H9 (cell line): ENCODE measurements around the gene DCLRE1C. TPM values are rescaled to one million over a fixed set of nuclear protein-coding genes. Genes with fewer than 3 reads are reported as not detected.

Experiments
- DNase-seq: peaks from one replicate; pipeline ENCODE4 v3.0.0-alpha.2; 2017
- H2AFZ ChIP-seq: one replicate; pipeline ENCODE4 v1.6.1; 2013; ENCODE audit warnings: mild to moderate bottlenecking, low read length, control low read depth, moderate library complexity
- H2AK5ac ChIP-seq: 2 replicates; pipeline ENCODE4 v1.6.1; 2013; ENCODE audit warnings: low read length, control low read depth, mixed read lengths; ENCODE audit not compliant: insufficient read length
- H2BK120ac ChIP-seq: one replicate; pipeline ENCODE4 v1.6.1; 2013; ENCODE audit warnings: low read depth, mild to moderate bottlenecking, low read length, control low read depth, inconsistent platforms; ENCODE audit not compliant: poor library complexity, severe bottlenecking
- H2BK12ac ChIP-seq: 2 replicates; pipeline ENCODE4 v1.6.1; 2013; ENCODE audit warnings: low read length, control low read depth, mixed read lengths, low read depth; ENCODE audit not compliant: insufficient read length
- H2BK15ac ChIP-seq: 2 replicates; pipeline ENCODE4 v1.6.1; 2013; ENCODE audit warnings: low read depth, low read length, control low read depth
- H2BK20ac ChIP-seq: one replicate; pipeline ENCODE4 v1.6.1; 2013; ENCODE audit warnings: low read depth, mild to moderate bottlenecking, low read length, control low read depth, inconsistent platforms; ENCODE audit not compliant: poor library complexity, severe bottlenecking
- H2BK5ac ChIP-seq: 2 replicates; pipeline ENCODE4 v1.6.1; 2013; ENCODE audit warnings: low read length, control low read depth, mixed read lengths; ENCODE audit not compliant: insufficient read length
- H3K14ac ChIP-seq: 2 replicates; pipeline ENCODE4 v1.6.1; 2013; ENCODE audit warnings: low read length, control low read depth; ENCODE audit not compliant: insufficient read depth
- H3K18ac ChIP-seq: 2 replicates; pipeline ENCODE4 v1.6.1; 2013; ENCODE audit warnings: low read depth, mild to moderate bottlenecking, mixed read lengths, low read length, control low read depth; ENCODE audit not compliant: insufficient read length
- H3K23ac ChIP-seq: 2 replicates; pipeline ENCODE4 v1.6.1; 2013; ENCODE audit warnings: low read length, control low read depth, mixed read lengths, low read depth; ENCODE audit not compliant: insufficient read length
- H3K23me2 ChIP-seq: 2 replicates; pipeline ENCODE4 v1.6.1; 2013; ENCODE audit warnings: low read depth, mild to moderate bottlenecking, mixed read lengths, low read length, control low read depth; ENCODE audit not compliant: insufficient read length, poor library complexity, severe bottlenecking
- H3K27ac ChIP-seq: 2 replicates; pipeline ENCODE4 v1.5.1; 2013; ENCODE audit warnings: low read length, control low read depth, mixed read lengths, low read depth; ENCODE audit not compliant: insufficient read length
- H3K27me3 ChIP-seq: 2 replicates; pipeline ENCODE4 v1.6.1; 2013; ENCODE audit warnings: low read length, control low read depth, inconsistent platforms; ENCODE audit not compliant: insufficient read depth
- H3K4ac ChIP-seq: 2 replicates; pipeline ENCODE4 v1.6.1; 2013; ENCODE audit warnings: low read depth, mild to moderate bottlenecking, control low read depth, inconsistent platforms, low read length, moderate library complexity
- H3K4me1 ChIP-seq: 2 replicates; pipeline ENCODE4 v1.6.1; 2013; ENCODE audit warnings: low read length, control low read depth, inconsistent platforms; ENCODE audit not compliant: insufficient read depth
- H3K4me2 ChIP-seq: 2 replicates; pipeline ENCODE4 v1.6.1; 2013; ENCODE audit warnings: low read length, control low read depth, mixed read lengths; ENCODE audit not compliant: insufficient read length, insufficient read depth
- H3K56ac ChIP-seq: 2 replicates; pipeline ENCODE4 v1.6.1; 2013; ENCODE audit warnings: low read depth, mild to moderate bottlenecking, mixed read lengths, low read length, control low read depth; ENCODE audit not compliant: insufficient read length
- H3K79me1 ChIP-seq: 2 replicates; pipeline ENCODE4 v1.6.1; 2013; ENCODE audit warnings: low read depth, mild to moderate bottlenecking, moderate library complexity, low read length, control low read depth, inconsistent platforms; ENCODE audit not compliant: insufficient read depth, poor library complexity, severe bottlenecking
- H3K79me2 ChIP-seq: 2 replicates; pipeline ENCODE4 v1.6.1; 2013; ENCODE audit warnings: low read length, control low read depth, inconsistent platforms; ENCODE audit not compliant: insufficient read depth
- H3K9ac ChIP-seq: 2 replicates; pipeline ENCODE4 v1.6.1; 2013; ENCODE audit warnings: low read length, control low read depth, mixed read lengths; ENCODE audit not compliant: insufficient read length; ENCODE audit errors: extremely low read depth
- H3K9me3 ChIP-seq: one replicate; pipeline ENCODE4 v1.6.1; 2013; ENCODE audit warnings: low read depth, low read length, inconsistent platforms; ENCODE audit not compliant: control insufficient read depth
- H3T11ph ChIP-seq: one replicate; pipeline ENCODE4 v1.6.1; 2013; ENCODE audit warnings: mild to moderate bottlenecking, low read length, control low read depth, inconsistent platforms
- H4K20me1 ChIP-seq: one replicate; pipeline ENCODE4 v1.6.1; 2013; ENCODE audit not compliant: control insufficient read depth, insufficient read length, insufficient read depth
- H4K5ac ChIP-seq: 2 replicates; pipeline ENCODE4 v1.6.1; 2013; ENCODE audit warnings: low read depth, mild to moderate bottlenecking, mixed read lengths, low read length, control low read depth; ENCODE audit not compliant: insufficient read length
- H4K8ac ChIP-seq: replicated peaks from 2 replicates; pipeline ENCODE4 v1.6.1; 2013; ENCODE audit warnings: low read length, control low read depth, mixed read lengths, low read depth; ENCODE audit not compliant: insufficient read length
- H4K91ac ChIP-seq: 2 replicates; pipeline ENCODE4 v1.6.1; 2013; ENCODE audit warnings: low read depth, mild to moderate bottlenecking, moderate library complexity, mixed read lengths, low read length, control low read depth; ENCODE audit not compliant: insufficient read length
- H3K27ac Mint-ChIP-seq, 3 experiments: 2 replicates in 2 of 3; 3 replicates in 1 of 3; pipeline ENCODE4 v1.8.0; 2020 to 2021; ENCODE audit warnings: mixed read lengths in 3 of 3, mild to moderate bottlenecking in 1 of 3, moderate library complexity in 1 of 3
- H3K27me3 Mint-ChIP-seq: 2 replicates; pipeline ENCODE4 v1.8.0; 2021; ENCODE audit warnings: low read depth, mild to moderate bottlenecking, moderate library complexity, mixed read lengths
- H3K36me3 Mint-ChIP-seq, 3 experiments: 2 replicates in 2 of 3; 3 replicates in 1 of 3; pipeline ENCODE4 v1.8.0; 2020 to 2021; ENCODE audit warnings: low read depth in 3 of 3, mixed read lengths in 3 of 3; ENCODE audit not compliant: insufficient read depth in 1 of 3
- H3K4me1 Mint-ChIP-seq, 2 experiments: 2 replicates each; pipeline ENCODE4 v1.8.0; 2020; ENCODE audit warnings: mixed read lengths in 2 of 2
- H3K4me3 Mint-ChIP-seq, 2 experiments: 2 replicates in 1 of 2; 3 replicates in 1 of 2; pipeline ENCODE4 v1.8.0; 2020 to 2021; ENCODE audit warnings: mild to moderate bottlenecking in 2 of 2, mixed read lengths in 2 of 2, moderate library complexity in 1 of 2
- H3K9me3 Mint-ChIP-seq, 2 experiments: 2 replicates in 1 of 2; 3 replicates in 1 of 2; pipeline ENCODE4 v1.8.0; 2020; ENCODE audit warnings: mild to moderate bottlenecking in 2 of 2, mixed read lengths in 2 of 2, moderate library complexity in 1 of 2
- WGBS: extraction: QIAGEN DNeasy Blood & Tissue Kit; methylation state at CpG from one replicate; pipeline ENCODE4 v1.1.7; 2013; ENCODE audit warnings: missing lambda C conversion rate, low lambda C conversion rate, mixed read lengths; ENCODE audit not compliant: insufficient read length; ENCODE audit errors: extremely low coverage; 5-methylcytosine and 5-hydroxymethylcytosine counted together
- total RNA-seq: library from RNA; stranded (reverse); gene quantifications from 2 replicates; pipeline ENCODE4 v1.2.1, GENCODE V29; 2021
- TF ChIP-seq, protein P1 (sequence below): fragments of 200-600 bp; sonication (generic); conservative IDR thresholded peaks from 3 replicates; pipeline ENCODE4 v1.8.0; 2021; ENCODE audit warnings: antibody characterized with exemption, mild to moderate bottlenecking

DCLRE1C gene
- total RNA-seq, 1 experiment from 2014 or later: 15.2 TPM

DNA sequence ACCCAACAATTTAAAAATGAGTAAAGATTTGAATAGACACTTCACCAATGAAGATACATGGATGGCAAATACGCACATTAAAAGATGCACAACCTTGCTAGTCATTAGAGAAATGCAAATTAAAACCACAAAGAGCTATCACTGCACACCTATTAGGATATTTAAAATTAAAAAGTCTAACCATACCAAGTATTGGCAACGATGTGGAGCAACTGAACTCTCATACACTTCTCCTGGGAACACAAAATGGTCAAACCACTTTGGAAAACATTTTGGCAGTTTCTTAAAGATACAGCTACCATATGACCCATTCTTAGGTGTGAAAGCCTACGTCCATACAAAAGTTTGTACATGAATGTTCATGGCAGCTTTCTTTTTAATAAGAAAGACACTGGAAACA lies 36.1 kb downstream of the DCLRE1C start:
- H3K79me1 ChIP-seq: no peaks in the 10 kb centered on the region

More for the DNA sequence above, 36.1 kb downstream of the DCLRE1C start:
- Histone ChIP-seq H4K20me1 (no peaks in the 10 kb centered on the region), H3K9ac (no peak overlapping the region), H3K27ac (no peak overlapping the region), H3K4me1 (no peaks in the 10 kb centered on the region), H3K56ac (no peak overlapping the region), H3K27me3 (no peaks in the 10 kb centered on the region), H3K4ac (no peak overlapping the region), H2AK5ac (no peak overlapping the region), H3K18ac (no peak overlapping the region), H3K9me3 (peaks cover 12% of the 10 kb centered on the region), H4K91ac (no peak overlapping the region), H2AFZ (no peak overlapping the region), H4K8ac (no peak overlapping the region), H2BK120ac (no peak overlapping the region), H2BK15ac (no peak overlapping the region), H3T11ph (no peak overlapping the region), H2BK20ac (no peak overlapping the region), H2BK12ac (no peak overlapping the region), H2BK5ac (no peak overlapping the region), H3K23ac (no peak overlapping the region), H3K14ac (no peak overlapping the region), H3K79me2 (no peaks in the 10 kb centered on the region), H3K23me2 (no peaks in the 10 kb centered on the region), H3K4me2 (no peak overlapping the region), H4K5ac (no peak overlapping the region)
- H3K4me1 Mint-ChIP-seq: no peaks in the 10 kb centered on the region
- H3K27ac Mint-ChIP-seq: no peak overlapping the region
- peaks cover 79 to 95% (median 92%) of the 10 kb centered on the region in 3 experiments for H3K36me3 Mint-ChIP-seq
- H3K27me3 Mint-ChIP-seq: no peaks in the 10 kb centered on the region
- no peak overlapping the region for H3K4me3 Mint-ChIP-seq
- no CpG with 5 or more reads among the region's 3 CpGs for WGBS
- DNase-seq: no peak
- H3K9me3 Mint-ChIP-seq: peaks cover 42 to 45% of the 10 kb centered on the region in 2 experiments
- TF ChIP-seq, protein P1, sequence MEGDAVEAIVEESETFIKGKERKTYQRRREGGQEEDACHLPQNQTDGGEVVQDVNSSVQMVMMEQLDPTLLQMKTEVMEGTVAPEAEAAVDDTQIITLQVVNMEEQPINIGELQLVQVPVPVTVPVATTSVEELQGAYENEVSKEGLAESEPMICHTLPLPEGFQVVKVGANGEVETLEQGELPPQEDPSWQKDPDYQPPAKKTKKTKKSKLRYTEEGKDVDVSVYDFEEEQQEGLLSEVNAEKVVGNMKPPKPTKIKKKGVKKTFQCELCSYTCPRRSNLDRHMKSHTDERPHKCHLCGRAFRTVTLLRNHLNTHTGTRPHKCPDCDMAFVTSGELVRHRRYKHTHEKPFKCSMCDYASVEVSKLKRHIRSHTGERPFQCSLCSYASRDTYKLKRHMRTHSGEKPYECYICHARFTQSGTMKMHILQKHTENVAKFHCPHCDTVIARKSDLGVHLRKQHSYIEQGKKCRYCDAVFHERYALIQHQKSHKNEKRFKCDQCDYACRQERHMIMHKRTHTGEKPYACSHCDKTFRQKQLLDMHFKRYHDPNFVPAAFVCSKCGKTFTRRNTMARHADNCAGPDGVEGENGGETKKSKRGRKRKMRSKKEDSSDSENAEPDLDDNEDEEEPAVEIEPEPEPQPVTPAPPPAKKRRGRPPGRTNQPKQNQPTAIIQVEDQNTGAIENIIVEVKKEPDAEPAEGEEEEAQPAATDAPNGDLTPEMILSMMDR: no peak
